HG03097 (cell line): Measurements from ENCODE around the gene NAALADL1.

Experiments
- ATAC-seq: cut with Tn5 transposase; IDR thresholded peaks from one replicate; pipeline ENCODE4 v1.9.1; 2021; ENCODE audit not compliant: unreplicated experiment, low FRiP score

The NAALADL1 gene

GRCh38 chr11:65083134-65083833 lies 24.9 kb upstream of the NAALADL1 start:
- ATAC-seq = peak; percentile 22

GRCh38 chr11:65078786-65079342 lies 20.5 kb upstream of the NAALADL1 start:
- no peak for ATAC-seq

- ATAC-seq = no peak
Observed at GRCh38 chr11:65078151-65078550, 19.8 kb upstream of the NAALADL1 start.

- no peak for ATAC-seq
Observed at GRCh38 chr11:65077451-65077850, 19.1 kb upstream of the NAALADL1 start.

GRCh38 chr11:65072631-65072966 lies 14.2 kb upstream of the NAALADL1 start:
- no peak for ATAC-seq

- no peak for ATAC-seq
Observed at GRCh38 chr11:65071907-65072630, 13.7 kb upstream of the NAALADL1 start.

GRCh38 chr11:65069217-65069616 lies 10.9 kb upstream of the NAALADL1 start:
- ATAC-seq = no peak

GRCh38 chr11:65067446-65067845 lies 9.1 kb upstream of the NAALADL1 start:
- no peak for ATAC-seq

- ATAC-seq = no peak
Observed at GRCh38 chr11:65066805-65067291, 8.5 kb upstream of the NAALADL1 start.

- ATAC-seq = no peak
Observed at GRCh38 chr11:65066315-65066714, 8.0 kb upstream of the NAALADL1 start.

GRCh38 chr11:65065851-65066250 lies 7.5 kb upstream of the NAALADL1 start:
- ATAC-seq = no peak

- ATAC-seq = no peak
Observed at GRCh38 chr11:65064847-65065240, 6.5 kb upstream of the NAALADL1 start.

- no peak for ATAC-seq
Observed at GRCh38 chr11:65063532-65063931, 5.2 kb upstream of the NAALADL1 start.

- ATAC-seq = no peak
Observed at GRCh38 chr11:65060913-65061408, 2.6 kb upstream of the NAALADL1 start.

GRCh38 chr11:65059959-65060824 lies 1.8 kb upstream of the NAALADL1 start:
- no peak for ATAC-seq

GRCh38 chr11:65059523-65059922 lies 1.2 kb upstream of the NAALADL1 start:
- no peak for ATAC-seq

GRCh38 chr11:65058012-65058411 lies 341 bp downstream of the NAALADL1 start:
- no peak for ATAC-seq

- no peak for ATAC-seq
Observed at GRCh38 chr11:65057526-65057925, 827 bp downstream of the NAALADL1 start.

GRCh38 chr11:65056999-65057398 lies 1.4 kb downstream of the NAALADL1 start:
- ATAC-seq = no peak

GRCh38 chr11:65055538-65055937 lies 2.8 kb downstream of the NAALADL1 start:
- ATAC-seq = no peak
